H1 (cell line): Measurements from ENCODE around the gene CDK12. TPM values are rescaled to one million over a fixed set of nuclear protein-coding genes. Genes with fewer than 3 reads are reported as not detected.

Experiments
- CTCF ChIA-PET: fragments of 300-600 bp; sonication (Branson Sonifier 250); formaldehyde crosslinking; loops from one replicate; lab custom pipeline; 2021; ENCODE audit not compliant: partially characterized antibody; lab: Charles Lee
- POLR2A ChIA-PET: fragments of 300-600 bp; sonication (Branson Sonifier 250); formaldehyde crosslinking; loops from one replicate; lab custom pipeline; 2021; ENCODE audit warnings: inconsistent platforms; ENCODE audit not compliant: partially characterized antibody; lab: Charles Lee
- DNase-seq, 2 experiments: peaks; one replicate each; pipeline versions ENCODE4 v3.0.0 to v3.0.0-alpha.2; 2010 to 2022; ENCODE audit warnings: low spot score in 2 of 2, low read depth in 1 of 2, mixed read lengths in 1 of 2
- FAIRE-seq: peaks from 2 replicates; lab custom pipeline; 2011; peaks lifted over from hg19 to GRCh38; lab: Jason Lieb, UNC
- H2AFZ ChIP-seq: 2 replicates; pipeline ENCODE4 v1.8.1; 2012; ENCODE audit warnings: low read length, inconsistent platforms
- H2AK5ac ChIP-seq: 2 replicates; pipeline ENCODE4 v1.6.1; 2013; ENCODE audit warnings: low read depth, low read length
- H2BK120ac ChIP-seq: replicated peaks from 2 replicates; pipeline ENCODE3; 2013; ENCODE audit warnings: low read depth, low read length, inconsistent platforms
- H2BK12ac ChIP-seq: 2 replicates; pipeline ENCODE4 v1.6.1; 2013; ENCODE audit warnings: low read depth, low read length
- H2BK15ac ChIP-seq: 2 replicates; pipeline ENCODE4 v1.6.1; 2013; ENCODE audit warnings: low read length
- H2BK20ac ChIP-seq: 2 replicates; pipeline ENCODE4 v1.6.1; 2013; ENCODE audit warnings: low read length
- H2BK5ac ChIP-seq: 2 replicates; pipeline ENCODE4 v1.6.1; 2013; ENCODE audit warnings: low read depth, low read length
- H3K14ac ChIP-seq: 2 replicates; pipeline ENCODE4 v1.6.1; 2013; ENCODE audit warnings: inconsistent platforms; ENCODE audit not compliant: insufficient read length
- H3K18ac ChIP-seq: 2 replicates; pipeline ENCODE4 v1.6.1; 2013; ENCODE audit warnings: low read length; ENCODE audit errors: extremely low read depth
- H3K23ac ChIP-seq: 2 replicates; pipeline ENCODE4 v1.6.1; 2013; ENCODE audit warnings: inconsistent platforms; ENCODE audit not compliant: insufficient read length
- H3K23me2 ChIP-seq: 2 replicates; pipeline ENCODE4 v1.6.1; 2013; ENCODE audit warnings: low read depth, low read length
- H3K27ac ChIP-seq: 2 replicates; pipeline ENCODE4 v1.6.1; 2011; ENCODE audit warnings: low read depth, low read length, inconsistent platforms
- H3K27me3 ChIP-seq, 4 experiments: replicated peaks in 1 of 4; 1 replicate in 1 of 4; 2 replicates in 3 of 4; pipeline versions ENCODE4 v1.6.1 to v1.8.1; 2011 to 2013; ENCODE audit warnings: low read length in 3 of 4, mild to moderate bottlenecking in 3 of 4, inconsistent platforms in 2 of 4, mixed read lengths in 2 of 4, moderate library complexity in 1 of 4; ENCODE audit not compliant: control insufficient read depth in 3 of 4, insufficient read depth in 3 of 4; ENCODE audit errors: extremely low read depth in 1 of 4
- H3K36me3 ChIP-seq, 4 experiments: 2 replicates each; pipeline versions ENCODE4 v1.6.1 to v1.8.1; 2011 to 2013; ENCODE audit warnings: mild to moderate bottlenecking in 4 of 4, low read length in 3 of 4, moderate library complexity in 2 of 4, control low read depth in 1 of 4, inconsistent platforms in 1 of 4; ENCODE audit not compliant: insufficient read depth in 4 of 4, control insufficient read depth in 2 of 4
- H3K4ac ChIP-seq: replicated peaks from 2 replicates; pipeline ENCODE3; 2013; ENCODE audit warnings: low read length, low read depth, mixed read lengths, inconsistent platforms; ENCODE audit not compliant: insufficient read length
- H3K4me1 ChIP-seq, 4 experiments: replicated peaks in 1 of 4; 1 replicate in 1 of 4; 2 replicates in 3 of 4; pipeline versions ENCODE4 v1.6.1 to v1.8.1; 2011 to 2013; ENCODE audit warnings: low read length in 3 of 4, inconsistent platforms in 2 of 4, mixed read lengths in 1 of 4; ENCODE audit not compliant: insufficient read depth in 4 of 4, control insufficient read depth in 3 of 4
- H3K4me2 ChIP-seq, 2 experiments: 2 replicates each; pipeline versions ENCODE4 v1.6.1 to v1.8.1; 2011 to 2013; ENCODE audit warnings: low read depth in 2 of 2, low read length in 2 of 2, control low read depth in 1 of 2, inconsistent platforms in 1 of 2, mild to moderate bottlenecking in 1 of 2; ENCODE audit not compliant: insufficient read depth in 1 of 2
- H3K4me3 ChIP-seq, 4 experiments: fragments of 200-600, 300-600 bp in 1 of 4; sonication (generic), shearing (Covaris generic), sonication (Bioruptor Twin) in 1 of 4; 2 replicates each; pipeline versions ENCODE4 v1.5.1 to v1.8.1; 2011 to 2016; ENCODE audit warnings: low read length in 4 of 4, low read depth in 3 of 4, control low read depth in 2 of 4, inconsistent platforms in 2 of 4, mild to moderate bottlenecking in 2 of 4, mixed read lengths in 1 of 4, moderate library complexity in 1 of 4; ENCODE audit not compliant: insufficient read depth in 2 of 4; ENCODE audit errors: extremely low read depth in 1 of 4
- H3K56ac ChIP-seq: replicated peaks from 2 replicates; pipeline ENCODE3; 2013; ENCODE audit warnings: low read depth, mild to moderate bottlenecking, mixed read lengths, low read length, inconsistent platforms; ENCODE audit not compliant: insufficient read length
- H3K79me1 ChIP-seq: 2 replicates; pipeline ENCODE4 v1.6.1; 2013; ENCODE audit warnings: low read depth, low read length, control low read depth
- H3K79me2 ChIP-seq, 2 experiments: 2 replicates each; pipeline versions ENCODE4 v1.6.1 to v1.8.1; 2012 to 2013; ENCODE audit warnings: low read length in 2 of 2, mild to moderate bottlenecking in 2 of 2, inconsistent platforms in 1 of 2; ENCODE audit not compliant: insufficient read depth in 2 of 2, control insufficient read depth in 1 of 2
- H3K9ac ChIP-seq, 4 experiments: replicated peaks in 1 of 4; 1 replicate in 1 of 4; 2 replicates in 3 of 4; pipeline versions ENCODE4 v1.6.1 to v1.8.1; 2011 to 2013; ENCODE audit warnings: low read depth in 3 of 4, low read length in 3 of 4, control low read depth in 2 of 4, mild to moderate bottlenecking in 2 of 4, moderate library complexity in 2 of 4, inconsistent platforms in 1 of 4; ENCODE audit errors: extremely low read depth in 1 of 4
- H3K9me3 ChIP-seq, 2 experiments: 2 replicates each; pipeline versions ENCODE4 v1.6.1 to v1.8.1; 2012 to 2013; ENCODE audit warnings: mild to moderate bottlenecking in 2 of 2, moderate library complexity in 2 of 2, control low read depth in 1 of 2, inconsistent platforms in 1 of 2, low read depth in 1 of 2, low read length in 1 of 2, mixed read lengths in 1 of 2; ENCODE audit not compliant: insufficient read depth in 2 of 2
- H4K20me1 ChIP-seq, 2 experiments: replicated peaks in 1 of 2; 2 replicates each; pipeline versions ENCODE3 to v1.8.1; 2011 to 2013; ENCODE audit warnings: inconsistent platforms in 2 of 2, low read length in 2 of 2, mild to moderate bottlenecking in 1 of 2; ENCODE audit not compliant: insufficient read depth in 2 of 2, control insufficient read depth in 1 of 2
- H4K5ac ChIP-seq: 2 replicates; pipeline ENCODE4 v1.6.1; 2013; ENCODE audit warnings: low read length, low read depth, mixed read lengths, inconsistent platforms; ENCODE audit not compliant: insufficient read length
- H4K8ac ChIP-seq: 2 replicates; pipeline ENCODE4 v1.8.0; 2013; ENCODE audit warnings: mild to moderate bottlenecking, moderate library complexity, low read length, inconsistent platforms; ENCODE audit not compliant: insufficient read depth; ENCODE audit errors: extremely low read depth
- H4K91ac ChIP-seq: replicated peaks from 2 replicates; pipeline ENCODE3; 2013; ENCODE audit warnings: low read length, mixed read lengths, inconsistent platforms; ENCODE audit not compliant: insufficient read length
- KDM1A ChIP-seq: fragments of 200-600, 300-600 bp; sonication (generic); IDR thresholded peaks from 2 replicates; pipeline ENCODE4 v1.7.1; 2016; ENCODE audit warnings: mild to moderate bottlenecking, low read length, borderline replicate concordance
- WGBS, 2 experiments: shearing (Covaris generic) in 1 of 2; methylation state at CpG; one replicate each; pipeline versions ENCODE4 v1.1.6 to v1.1.7; 2013 to 2015; ENCODE audit warnings: low lambda C conversion rate in 2 of 2, mixed read lengths in 2 of 2, inconsistent platforms in 1 of 2, low coverage in 1 of 2, missing lambda C conversion rate in 1 of 2; ENCODE audit not compliant: insufficient replicate concordance in 2 of 2, insufficient coverage in 1 of 2, insufficient read length in 1 of 2; ENCODE audit errors: extremely low coverage in 1 of 2, missing lambda C conversion rate in 1 of 2; 5-methylcytosine and 5-hydroxymethylcytosine counted together
- polyA plus RNA-seq, 7 experiments: library from polyadenylated mRNA; depleted of rRNA in 3 of 7; stranded (reverse) in 5 of 7; unstranded in 2 of 7; fragments of >200 nt in 5 of 7; fragments of 200-250 nt in 2 of 7; gene quantifications; 1 replicate in 5 of 7; 2 replicates in 1 of 7; 4 replicates in 1 of 7; pipeline versions ENCODE4 v1.2.1 to v1.2.3, GENCODE V29; 2011 to 2013; ENCODE audit warnings: missing spikeins in 2 of 7, mixed read lengths in 2 of 7
- total RNA-seq: library from RNA; stranded (reverse); fragmentation: NEBNext Ultra II Directional; extraction: Animal tissue kit (Norgen Biotek cat#: 25700); gene quantifications from 2 replicates; pipeline ENCODE4 v1.2.1, GENCODE V29; 2021
- TF ChIP-seq, protein P1 (sequence below): IDR thresholded peaks from 2 replicates; pipeline ENCODE4 v1.6.1; 2012; ENCODE audit warnings: inconsistent platforms

Gene CDK12
- total and polyA plus RNA-seq, 2 of the 8 experiments (the other 6 are each of a cell fraction or from before 2014, with no cell fraction given), result 14.8 to 70.3 TPM

DNA sequence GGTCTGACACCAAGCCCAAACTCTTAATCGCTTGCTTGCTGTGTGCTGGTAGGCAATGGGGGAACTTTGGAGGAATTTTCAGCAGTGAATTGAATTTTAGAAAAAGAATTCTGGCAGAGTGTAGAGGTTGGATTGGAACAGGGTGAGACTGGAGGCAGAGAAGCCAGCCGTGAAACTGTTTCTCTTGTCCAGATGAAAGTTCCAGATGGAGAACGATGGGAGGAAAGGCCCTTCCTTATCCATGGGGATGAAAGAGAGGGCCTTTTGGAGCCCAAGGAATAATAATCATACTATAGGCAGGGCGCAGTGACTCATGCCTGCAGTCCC, 120.4 kb downstream of the CDK12 start:
- Histone ChIP-seq H2BK12ac (no peak overlapping the region), H2BK120ac (no peak overlapping the region), H2BK15ac (no peak overlapping the region), H2AFZ (no peak overlapping the region), H2BK5ac (no peak overlapping the region), H4K20me1 (no peaks in the 10 kb centered on the region), H3K4me1 (peaks cover 13 to 20% (median 15%) of the 10 kb centered on the region in 4 experiments), H3K79me2 (no peaks in the 10 kb centered on the region), H3K27ac (no peak overlapping the region), H3K79me1 (no peaks in the 10 kb centered on the region), H2BK20ac (no peak overlapping the region), H4K91ac (no peak overlapping the region), H3K4me2 (no peak overlapping the region), H3K56ac (no peak overlapping the region), H3K4me3 (no peak overlapping the region), H3K23ac (no peak overlapping the region), H3K4ac (no peak overlapping the region), H2AK5ac (no peak overlapping the region), H3K9ac (no peak overlapping the region), H3K14ac (no peak overlapping the region), H3K27me3 (peaks cover 0 to 4% (median 2%) of the 10 kb centered on the region in 4 experiments; a peak in 2 of 7 replicates), H4K8ac (no peak overlapping the region; the same call in 1 of the 2 replicates), H3K18ac (no peak overlapping the region), H3K9me3 (no peaks in the 10 kb centered on the region), H3K23me2 (no peaks in the 10 kb centered on the region), H3K36me3 (no peaks in the 10 kb centered on the region), H4K5ac (no peak overlapping the region)
- CTCF ChIA-PET, result interaction anchor here (0.8 to 11.6 kb wide), 4 partner anchors 16 to 42 kb away, joined by 3 to 167 read pairs (median 107); partner anchors contain the start of gene PPP1R1B
- no peak for FAIRE-seq
- no peak for DNase-seq
- peak; percentile 11; the same call in 1 of the 2 replicates for TF ChIP-seq KDM1A
- TF ChIP-seq, protein P1, sequence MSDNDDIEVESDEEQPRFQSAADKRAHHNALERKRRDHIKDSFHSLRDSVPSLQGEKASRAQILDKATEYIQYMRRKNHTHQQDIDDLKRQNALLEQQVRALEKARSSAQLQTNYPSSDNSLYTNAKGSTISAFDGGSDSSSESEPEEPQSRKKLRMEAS, result no peak
- POLR2A ChIA-PET, result interaction anchor here (0.7 to 1.1 kb wide), 2 partner anchors 14 to 17 kb away, joined by 3 read pairs; no protein-coding TSS in a partner anchor
- 93% methylated on average over 4 of the region's 4 CpGs; no CpG with 5 or more reads in 1 of the 2 experiments for WGBS, 2 experiments
